ENCODE data around the gene STX18. TPM values are rescaled to one million over a fixed set of nuclear protein-coding genes. Genes with fewer than 3 reads are reported as not detected.

STX18 gene
- total and polyA plus RNA-seq, 3 experiments from 2014 or later: 24.7 to 27.1 (median 25.2) TPM

DNA sequence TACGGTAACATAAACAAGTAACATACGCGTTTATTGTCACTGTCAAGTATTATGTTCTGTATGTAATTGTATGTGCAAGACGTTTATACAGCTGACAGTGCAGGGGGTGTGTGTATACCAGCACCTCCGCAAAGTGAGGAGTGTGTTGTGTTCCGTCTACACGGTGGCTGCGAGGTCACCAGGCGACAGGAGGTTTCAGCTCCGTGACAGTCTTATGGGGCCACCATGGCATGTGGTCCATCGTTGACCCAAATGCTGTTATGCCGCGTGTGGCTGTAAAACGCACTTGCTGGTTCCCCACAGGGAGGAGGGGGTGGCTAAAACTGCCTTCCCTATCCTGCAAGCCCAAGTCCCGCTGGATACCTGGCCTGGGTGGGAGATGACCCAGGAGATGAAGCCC, 129.9 kb downstream of the STX18 start:
- ChIA-PET CTCF (no interaction called here), POLR2A (no interaction called here)
- peaks cover 6% of the 10 kb centered on the region for H3K36me3 ChIP-seq (ENCODE audit: insufficient read depth, low read length)
- no peak overlapping the region for H3K27ac ChIP-seq (ENCODE audit: low read depth, low read length)
- H3K9me3 Mint-ChIP-seq: peaks cover 0 to 2% (median 0%) of the 10 kb centered on the region in 5 donors
- no peak overlapping the region for H3K27ac Mint-ChIP-seq
- no peaks in the 10 kb centered on the region for H3K27me3 ChIP-seq (ENCODE audit: insufficient read depth, low read length, poor library complexity, severe bottlenecking)
- DNase-seq: no peak
- H3K4me1 Mint-ChIP-seq: peaks cover 0 to 5% (median 3%) of the 10 kb centered on the region in 3 donors
- no peak overlapping the region for H3K4me3 Mint-ChIP-seq
- peaks cover 2 to 44% (median 7%) of the 10 kb centered on the region in 3 donors for H3K36me3 Mint-ChIP-seq
- no peak overlapping the region for H3K4me3 ChIP-seq (ENCODE audit: low read length)
- H3K4me1 ChIP-seq (ENCODE audit: insufficient read depth, low read length): no peaks in the 10 kb centered on the region
- no peaks in the 10 kb centered on the region for H3K27me3 Mint-ChIP-seq
- H3K9me3 ChIP-seq (ENCODE audit: low read length): no peaks in the 10 kb centered on the region

DNA sequence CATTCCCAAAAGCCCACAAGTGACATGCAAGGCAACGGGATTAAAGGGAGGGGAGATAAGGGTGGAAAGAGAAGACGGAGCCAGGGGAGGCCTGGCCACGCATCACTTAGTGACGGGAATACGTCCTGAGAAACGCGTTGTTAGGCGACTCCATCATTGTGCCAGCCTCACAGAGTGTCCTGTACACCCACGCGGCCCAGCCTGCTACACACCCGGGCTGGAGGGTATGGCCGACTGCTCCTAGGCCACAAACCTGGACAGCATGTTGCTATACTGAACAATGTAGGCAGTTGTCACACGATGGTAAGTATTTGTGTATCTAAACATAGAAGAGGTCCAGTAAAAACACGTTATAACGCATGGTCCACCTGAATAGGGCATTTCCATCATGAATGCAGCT, 131.6 kb downstream of the STX18 start:
- Mint-ChIP-seq H3K9me3 (no peaks in the 10 kb centered on the region), H3K4me1 (no peaks in the 10 kb centered on the region), H3K36me3 (peaks cover 0 to 33% (median 2%) of the 10 kb centered on the region in 3 donors), H3K27me3 (peaks cover 0 to 2% of the 10 kb centered on the region in 2 donors), H3K4me3 (no peak overlapping the region), H3K27ac (peak overlapping the region in 1 of 8 donors; percentile 38)
- POLR2A ChIA-PET: no interaction called here
- peaks cover 6% of the 10 kb centered on the region for H3K36me3 ChIP-seq (ENCODE audit: insufficient read depth, low read length)
- no peak for DNase-seq
- H3K4me3 ChIP-seq (ENCODE audit: low read length): no peak overlapping the region
- no peak overlapping the region for H3K27ac ChIP-seq (ENCODE audit: low read depth, low read length)
- no peaks in the 10 kb centered on the region for H3K27me3 ChIP-seq (ENCODE audit: insufficient read depth, low read length, poor library complexity, severe bottlenecking)
- H3K4me1 ChIP-seq (ENCODE audit: insufficient read depth, low read length): no peaks in the 10 kb centered on the region
- no peaks in the 10 kb centered on the region for H3K9me3 ChIP-seq (ENCODE audit: low read length)
- CTCF ChIA-PET: no interaction called here

DNA sequence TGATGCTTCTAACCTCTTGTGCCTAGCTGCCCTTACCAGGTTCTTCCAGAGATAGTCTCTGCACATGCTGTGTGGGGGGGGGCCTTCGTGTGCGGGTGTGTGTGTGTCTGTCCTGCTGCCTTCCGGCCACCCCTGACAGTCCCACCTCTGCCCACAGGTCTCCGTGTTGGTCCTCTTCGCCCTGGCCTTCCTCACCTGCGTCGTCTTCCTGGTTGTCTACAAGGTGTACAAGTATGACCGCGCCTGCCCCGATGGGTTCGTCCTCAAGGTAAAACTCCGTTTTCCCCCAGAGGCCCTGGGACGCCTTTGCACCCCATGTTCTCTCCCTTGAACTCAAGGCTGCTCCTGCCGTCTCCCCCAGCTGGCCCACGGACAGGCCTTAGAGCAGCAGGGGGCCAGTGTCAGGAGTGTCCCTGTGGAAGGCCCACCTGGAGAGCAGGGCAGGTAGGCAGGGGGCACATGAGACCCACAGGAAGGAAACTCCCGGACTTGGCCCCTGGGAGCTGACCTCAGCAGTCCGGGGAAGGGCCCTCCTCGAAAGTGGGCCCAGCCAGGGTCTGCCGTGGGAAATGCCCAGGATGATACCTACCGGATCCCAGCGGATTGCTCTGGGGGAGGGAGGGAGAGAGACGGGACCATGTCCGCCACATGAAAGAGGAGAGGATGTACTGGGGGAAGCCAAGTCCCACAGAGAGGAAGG, 132.3 kb downstream of the STX18 start:
- Mint-ChIP-seq H3K4me1 (no peaks in the 10 kb centered on the region), H3K9me3 (no peaks in the 10 kb centered on the region), H3K36me3 (peaks cover 0 to 34% (median under 1%) of the 10 kb centered on the region in 3 donors), H3K27me3 (peaks cover 0 to 4% of the 10 kb centered on the region in 2 donors), H3K27ac (peak overlapping the region in 2 of 8 donors; percentile 33 to 52), H3K4me3 (no peak overlapping the region)
- no peaks in the 10 kb centered on the region for H3K4me1 ChIP-seq (ENCODE audit: insufficient read depth, low read length)
- no peaks in the 10 kb centered on the region for H3K27me3 ChIP-seq (ENCODE audit: insufficient read depth, low read length, poor library complexity, severe bottlenecking)
- H3K36me3 ChIP-seq (ENCODE audit: insufficient read depth, low read length): peaks cover 6% of the 10 kb centered on the region
- H3K9me3 ChIP-seq (ENCODE audit: low read length): no peaks in the 10 kb centered on the region
- no peak for DNase-seq
- H3K4me3 ChIP-seq (ENCODE audit: low read length): no peak overlapping the region
- no peak overlapping the region for H3K27ac ChIP-seq (ENCODE audit: low read depth, low read length)
- POLR2A ChIA-PET: no interaction called here
- CTCF ChIA-PET: no interaction called here

DNA sequence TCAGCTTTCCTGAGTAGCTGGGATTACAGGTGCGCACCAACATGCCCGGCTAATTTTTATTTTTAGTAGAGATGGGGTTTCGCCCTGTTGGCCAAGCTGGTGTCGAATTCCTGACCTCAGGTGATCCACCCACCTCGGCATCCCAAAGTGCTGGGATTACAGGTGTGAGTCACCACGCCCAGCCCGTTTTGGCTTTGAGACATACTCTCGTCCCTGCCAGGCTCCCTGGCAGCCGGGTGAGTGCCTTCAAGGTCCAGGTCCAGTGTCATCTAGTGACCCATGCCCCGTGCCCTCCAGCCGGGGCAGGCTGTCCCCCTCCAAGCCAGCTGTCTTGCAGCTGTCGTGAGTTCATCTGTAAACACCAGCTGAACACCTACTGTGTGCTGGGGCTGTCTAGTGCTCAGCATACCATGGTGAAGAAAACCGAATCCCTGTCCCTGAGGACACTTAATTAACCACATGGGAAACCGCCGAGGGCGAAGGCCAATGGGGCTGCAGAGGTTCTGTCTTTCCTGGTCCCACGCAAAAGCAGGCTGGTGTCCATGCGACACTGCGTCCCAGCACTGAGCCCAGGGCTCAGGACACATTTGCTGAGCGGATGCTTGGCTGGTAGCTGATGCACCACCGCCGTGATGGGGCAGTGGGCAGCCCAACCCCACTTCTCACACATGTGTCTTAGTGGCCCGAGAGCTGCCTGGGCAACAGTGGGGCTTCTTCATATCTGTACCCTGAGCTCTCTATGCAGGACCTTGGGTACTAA, 133.1 kb downstream of the STX18 start:
- H3K9me3 Mint-ChIP-seq: no peaks in the 10 kb centered on the region
- H3K4me1 Mint-ChIP-seq: no peaks in the 10 kb centered on the region
- H3K27ac Mint-ChIP-seq: peak overlapping the region in 2 of 8 donors; percentile 33
- peaks cover 0 to 36% (median 0%) of the 10 kb centered on the region in 3 donors for H3K36me3 Mint-ChIP-seq
- no peak overlapping the region for H3K27ac ChIP-seq (ENCODE audit: low read depth, low read length)
- ChIA-PET CTCF (no interaction called here), POLR2A (no interaction called here)
- H3K27me3 ChIP-seq (ENCODE audit: insufficient read depth, low read length, poor library complexity, severe bottlenecking): no peaks in the 10 kb centered on the region
- H3K4me3 ChIP-seq (ENCODE audit: low read length): no peak overlapping the region
- H3K4me3 Mint-ChIP-seq: no peak overlapping the region
- H3K36me3 ChIP-seq (ENCODE audit: insufficient read depth, low read length): peaks cover 6% of the 10 kb centered on the region
- H3K9me3 ChIP-seq (ENCODE audit: low read length): no peaks in the 10 kb centered on the region
- DNase-seq: no peak
- no peaks in the 10 kb centered on the region for H3K4me1 ChIP-seq (ENCODE audit: insufficient read depth, low read length)
- H3K27me3 Mint-ChIP-seq: peaks cover 0 to 4% of the 10 kb centered on the region in 2 donors

DNA sequence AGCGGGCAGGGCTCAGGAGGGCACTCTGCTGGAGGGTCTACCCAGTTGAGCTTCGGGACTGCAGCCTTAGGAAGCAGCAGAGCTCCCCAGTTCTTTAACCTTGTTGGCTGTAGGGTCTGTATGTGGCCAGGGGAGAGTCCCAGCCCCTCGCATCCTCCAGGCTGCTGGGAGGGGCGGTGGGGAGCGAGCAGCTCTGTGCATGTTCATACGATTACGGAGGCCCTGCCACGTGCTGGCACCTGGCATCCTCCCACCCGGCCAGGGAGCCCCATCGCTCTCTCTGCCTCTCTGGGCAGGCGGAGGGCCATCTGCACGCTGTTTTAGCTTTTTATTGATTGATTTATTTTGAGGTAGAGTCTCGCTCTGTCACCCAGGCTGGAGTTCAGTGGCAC, 133.7 kb downstream of the STX18 start:
- H3K4me1 Mint-ChIP-seq: no peaks in the 10 kb centered on the region
- no peak for DNase-seq
- Histone ChIP-seq H3K4me3 (ENCODE audit: low read length) (no peak overlapping the region), H3K27ac (ENCODE audit: low read depth, low read length) (no peak overlapping the region), H3K27me3 (ENCODE audit: insufficient read depth, low read length, poor library complexity, severe bottlenecking) (no peaks in the 10 kb centered on the region), H3K9me3 (ENCODE audit: low read length) (no peaks in the 10 kb centered on the region), H3K36me3 (ENCODE audit: insufficient read depth, low read length) (peaks cover 6% of the 10 kb centered on the region), H3K4me1 (ENCODE audit: insufficient read depth, low read length) (no peaks in the 10 kb centered on the region)
- POLR2A ChIA-PET: interaction anchor here (1.1 kb wide), 1 partner anchor 23 kb away, joined by 3 read pairs; no protein-coding TSS in a partner anchor
- H3K27ac Mint-ChIP-seq: no peak overlapping the region
- H3K36me3 Mint-ChIP-seq: peaks cover 0 to 41% (median 3%) of the 10 kb centered on the region in 3 donors
- H3K9me3 Mint-ChIP-seq: no peaks in the 10 kb centered on the region
- no peak overlapping the region for H3K4me3 Mint-ChIP-seq
- CTCF ChIA-PET: no interaction called here
- peaks cover 4% of the 10 kb centered on the region in 2 donors for H3K27me3 Mint-ChIP-seq

DNA sequence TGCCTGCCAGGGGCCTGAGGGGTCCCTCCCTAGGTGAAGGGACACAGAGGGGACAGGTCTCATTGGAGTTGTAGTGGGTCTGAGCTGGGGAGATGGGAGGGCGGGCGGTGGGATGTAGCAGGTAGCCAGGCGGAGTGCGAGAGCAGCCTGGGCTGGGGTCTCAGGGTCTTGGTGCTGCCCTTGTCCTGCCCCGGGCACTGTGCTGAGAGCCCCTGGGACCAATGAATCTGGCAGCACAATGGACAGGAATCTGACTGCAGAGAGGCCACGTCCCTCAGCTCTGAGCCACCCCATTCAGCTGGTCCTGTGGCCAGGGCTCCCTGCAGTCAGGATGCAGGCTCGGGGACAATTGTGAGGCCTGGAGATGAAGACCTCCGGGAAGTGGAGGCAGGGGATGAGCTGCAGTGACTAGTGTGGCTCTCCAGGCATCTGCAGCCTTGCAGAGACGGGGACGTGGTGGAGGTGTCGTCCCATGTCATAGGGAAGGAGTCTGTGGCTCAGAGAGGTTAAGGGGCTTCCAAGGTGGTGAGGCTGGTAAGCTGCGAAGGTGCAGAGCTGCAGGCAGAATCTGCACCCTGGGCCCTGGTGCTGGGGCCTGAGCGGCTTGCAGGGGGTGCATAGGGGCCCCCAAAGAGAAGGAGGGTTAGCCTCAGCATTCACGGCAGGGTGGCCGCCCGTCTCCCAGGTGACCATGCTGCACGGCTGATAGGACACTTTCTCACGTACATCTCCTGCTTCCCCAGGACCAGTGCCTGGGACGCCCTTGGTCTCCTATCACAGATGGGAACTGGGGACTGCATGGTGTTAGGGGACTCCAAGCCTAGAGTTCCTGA, 134.3 kb downstream of the STX18 start:
- H3K4me1 Mint-ChIP-seq: peaks cover 0 to 2% (median 0%) of the 10 kb centered on the region in 3 donors
- ChIA-PET CTCF (no interaction called here), POLR2A (interaction anchor here (1.1 kb wide), 1 partner anchor 23 kb away, joined by 3 read pairs; no protein-coding TSS in a partner anchor)
- peaks cover 6% of the 10 kb centered on the region for H3K36me3 ChIP-seq (ENCODE audit: insufficient read depth, low read length)
- peaks cover 0 to 44% (median 3%) of the 10 kb centered on the region in 3 donors for H3K36me3 Mint-ChIP-seq
- no peak for DNase-seq
- peak overlapping the region in 1 of 8 donors; percentile 63 for H3K27ac Mint-ChIP-seq
- no peak overlapping the region for H3K27ac ChIP-seq (ENCODE audit: low read depth, low read length)
- no peaks in the 10 kb centered on the region for H3K4me1 ChIP-seq (ENCODE audit: insufficient read depth, low read length)
- no peaks in the 10 kb centered on the region for H3K27me3 ChIP-seq (ENCODE audit: insufficient read depth, low read length, poor library complexity, severe bottlenecking)
- H3K4me3 Mint-ChIP-seq: no peak overlapping the region
- no peaks in the 10 kb centered on the region for H3K9me3 Mint-ChIP-seq
- H3K27me3 Mint-ChIP-seq: peaks cover 4% of the 10 kb centered on the region in 2 donors
- no peak overlapping the region for H3K4me3 ChIP-seq (ENCODE audit: low read length)
- H3K9me3 ChIP-seq (ENCODE audit: low read length): no peaks in the 10 kb centered on the region

DNA sequence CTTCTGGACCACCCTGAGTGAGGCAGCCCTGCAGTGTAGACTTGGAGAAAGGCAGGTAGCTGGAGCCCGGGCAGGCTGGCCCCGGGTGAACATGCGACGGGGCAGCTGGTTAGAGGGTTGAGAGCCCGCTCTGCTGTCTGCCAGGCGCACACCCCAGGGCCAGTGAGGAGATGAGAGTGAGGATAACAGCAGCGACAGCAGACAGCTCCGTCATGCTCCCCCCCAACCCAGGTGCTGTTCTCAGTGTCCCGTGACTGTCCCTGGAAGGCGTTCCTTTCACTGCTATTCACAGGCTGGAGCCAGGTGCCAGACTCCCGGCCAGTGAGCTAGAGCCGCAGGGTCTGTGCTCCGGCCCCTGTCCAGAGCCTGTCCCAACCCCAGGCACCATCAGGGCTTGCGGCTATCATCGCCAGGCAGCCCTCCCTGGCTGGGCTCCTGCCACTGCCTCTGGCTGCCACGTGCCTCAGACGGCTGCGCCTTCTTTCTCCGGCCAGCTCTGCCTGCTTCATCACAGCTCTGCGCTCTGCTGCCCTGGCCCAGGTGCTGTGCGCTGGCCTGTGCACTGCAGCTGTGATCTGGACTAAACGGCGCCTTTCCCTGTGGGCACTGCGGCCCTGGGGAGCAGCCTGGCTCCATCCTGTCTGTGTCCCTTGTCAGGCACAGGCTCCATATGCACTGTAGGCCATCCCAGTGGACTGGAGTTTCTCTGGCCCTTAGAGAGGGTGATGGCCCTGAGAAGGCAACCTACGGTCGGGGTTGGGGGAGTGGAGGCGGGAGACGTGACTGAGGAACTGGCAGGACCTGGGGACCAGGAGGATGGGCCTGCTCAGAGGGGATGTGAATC, 135.2 kb downstream of the STX18 start:
- Histone ChIP-seq H3K9me3 (ENCODE audit: low read length) (no peaks in the 10 kb centered on the region), H3K4me3 (ENCODE audit: low read length) (no peak overlapping the region), H3K36me3 (ENCODE audit: insufficient read depth, low read length) (peaks cover 6% of the 10 kb centered on the region), H3K4me1 (ENCODE audit: insufficient read depth, low read length) (no peaks in the 10 kb centered on the region), H3K27me3 (ENCODE audit: insufficient read depth, low read length, poor library complexity, severe bottlenecking) (no peaks in the 10 kb centered on the region), H3K27ac (ENCODE audit: low read depth, low read length) (no peak overlapping the region)
- peaks cover 0 to 2% (median 0%) of the 10 kb centered on the region in 3 donors for H3K4me1 Mint-ChIP-seq
- no peaks in the 10 kb centered on the region for H3K9me3 Mint-ChIP-seq
- ChIA-PET POLR2A (interaction anchor here (1.1 kb wide), 1 partner anchor 22 kb away, joined by 3 read pairs; no protein-coding TSS in a partner anchor), CTCF (interaction anchor here (0.9 to 1.0 kb wide), 2 partner anchors 23 to 146 kb away, joined by 3 to 4 read pairs; no protein-coding TSS in a partner anchor)
- no peak overlapping the region for H3K4me3 Mint-ChIP-seq
- peaks cover 0 to 44% (median 3%) of the 10 kb centered on the region in 3 donors for H3K36me3 Mint-ChIP-seq
- H3K27ac Mint-ChIP-seq: peak overlapping the region in 3 of 8 donors; percentile 17 to 66 (median 63)
- DNase-seq: no peak
- peaks cover 4% of the 10 kb centered on the region in 2 donors for H3K27me3 Mint-ChIP-seq
